GM23338 (cell line): ENCODE data around the gene SCGB1D2.

Experiments used
- EZH2 ChIP-seq: fragments of 200-600 bp; sonication (generic); IDR thresholded peaks from one replicate; pipeline ENCODE4 v1.8.0; 2017; ENCODE audit warnings: antibody characterized with exemption, mild to moderate bottlenecking, low read depth; ENCODE audit not compliant: unreplicated experiment
- EZH2phosphoT487 ChIP-seq: fragments of 200-600 bp; sonication (generic); IDR thresholded peaks from one replicate; pipeline ENCODE4 v1.8.1; 2018; ENCODE audit warnings: antibody characterized with exemption; ENCODE audit not compliant: unreplicated experiment
- JUNB ChIP-seq: IDR thresholded peaks from one replicate; pipeline ENCODE4 v1.6.1; 2016; ENCODE audit warnings: antibody characterized with exemption; ENCODE audit not compliant: unreplicated experiment
- POLR2AphosphoS5 ChIP-seq: IDR thresholded peaks from 2 replicates; pipeline ENCODE4 v1.6.1; 2016; ENCODE audit warnings: antibody characterized with exemption, low read depth
- ZNF331 ChIP-seq: fragments of 250-450 bp; sonication (Bioruptor Pico); IDR thresholded peaks from 2 replicates; pipeline ENCODE4 v1.5.0; 2020; ENCODE audit warnings: low read depth, mild to moderate bottlenecking, moderate library complexity
- TF ChIP-seq, protein P1 (sequence below): IDR thresholded peaks from 2 replicates; pipeline ENCODE4 v1.6.1; 2016; ENCODE audit warnings: antibody characterized with exemption
- TF ChIP-seq, protein P2 (sequence below), 2 experiments: fragments of 200-600 bp in 1 of 2; sonication (generic) in 1 of 2; conservative IDR thresholded peaks; 2 replicates each; pipeline versions ENCODE4 v1.5.1 to v1.6.1; 2016 to 2017; ENCODE audit warnings: antibody characterized with exemption in 2 of 2, low read depth in 2 of 2, mild to moderate bottlenecking in 2 of 2, moderate library complexity in 1 of 2
- TF ChIP-seq, protein P3 (sequence below): IDR thresholded peaks from one replicate; pipeline ENCODE4 v1.6.1; 2018; ENCODE audit warnings: antibody characterized with exemption; ENCODE audit not compliant: unreplicated experiment

DNA sequence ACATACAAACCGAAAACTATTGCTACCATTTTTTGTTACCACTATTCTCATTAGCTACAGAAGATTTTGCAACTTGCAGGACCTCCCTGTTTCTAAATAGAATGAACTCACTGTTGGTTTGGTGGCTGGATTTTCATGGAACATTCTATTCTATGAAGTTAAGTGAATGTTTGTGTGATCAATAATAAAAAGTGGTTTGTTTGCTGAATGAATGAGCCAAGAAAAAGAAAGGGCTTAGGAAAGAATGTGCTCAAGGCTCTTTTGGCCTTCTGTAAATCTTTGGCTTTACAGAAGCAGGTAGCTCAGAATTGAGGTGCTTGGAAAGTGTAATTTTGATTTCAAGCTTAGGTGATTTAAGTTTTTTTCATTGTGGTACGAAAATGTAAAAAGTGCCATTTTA, 5.9 kb upstream of the SCGB1D2 start:
- TF ChIP-seq POLR2AphosphoS5 = no peak
- TF ChIP-seq, protein P1, sequence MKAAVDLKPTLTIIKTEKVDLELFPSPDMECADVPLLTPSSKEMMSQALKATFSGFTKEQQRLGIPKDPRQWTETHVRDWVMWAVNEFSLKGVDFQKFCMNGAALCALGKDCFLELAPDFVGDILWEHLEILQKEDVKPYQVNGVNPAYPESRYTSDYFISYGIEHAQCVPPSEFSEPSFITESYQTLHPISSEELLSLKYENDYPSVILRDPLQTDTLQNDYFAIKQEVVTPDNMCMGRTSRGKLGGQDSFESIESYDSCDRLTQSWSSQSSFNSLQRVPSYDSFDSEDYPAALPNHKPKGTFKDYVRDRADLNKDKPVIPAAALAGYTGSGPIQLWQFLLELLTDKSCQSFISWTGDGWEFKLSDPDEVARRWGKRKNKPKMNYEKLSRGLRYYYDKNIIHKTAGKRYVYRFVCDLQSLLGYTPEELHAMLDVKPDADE = no peak
- TF ChIP-seq, protein P2, sequence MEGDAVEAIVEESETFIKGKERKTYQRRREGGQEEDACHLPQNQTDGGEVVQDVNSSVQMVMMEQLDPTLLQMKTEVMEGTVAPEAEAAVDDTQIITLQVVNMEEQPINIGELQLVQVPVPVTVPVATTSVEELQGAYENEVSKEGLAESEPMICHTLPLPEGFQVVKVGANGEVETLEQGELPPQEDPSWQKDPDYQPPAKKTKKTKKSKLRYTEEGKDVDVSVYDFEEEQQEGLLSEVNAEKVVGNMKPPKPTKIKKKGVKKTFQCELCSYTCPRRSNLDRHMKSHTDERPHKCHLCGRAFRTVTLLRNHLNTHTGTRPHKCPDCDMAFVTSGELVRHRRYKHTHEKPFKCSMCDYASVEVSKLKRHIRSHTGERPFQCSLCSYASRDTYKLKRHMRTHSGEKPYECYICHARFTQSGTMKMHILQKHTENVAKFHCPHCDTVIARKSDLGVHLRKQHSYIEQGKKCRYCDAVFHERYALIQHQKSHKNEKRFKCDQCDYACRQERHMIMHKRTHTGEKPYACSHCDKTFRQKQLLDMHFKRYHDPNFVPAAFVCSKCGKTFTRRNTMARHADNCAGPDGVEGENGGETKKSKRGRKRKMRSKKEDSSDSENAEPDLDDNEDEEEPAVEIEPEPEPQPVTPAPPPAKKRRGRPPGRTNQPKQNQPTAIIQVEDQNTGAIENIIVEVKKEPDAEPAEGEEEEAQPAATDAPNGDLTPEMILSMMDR (conservative IDR thresholded peaks at IDR 0.05; ENCODE audit: low read depth in 2 of 2) = no peak
- no peak for TF ChIP-seq EZH2
- TF ChIP-seq, protein P3, sequence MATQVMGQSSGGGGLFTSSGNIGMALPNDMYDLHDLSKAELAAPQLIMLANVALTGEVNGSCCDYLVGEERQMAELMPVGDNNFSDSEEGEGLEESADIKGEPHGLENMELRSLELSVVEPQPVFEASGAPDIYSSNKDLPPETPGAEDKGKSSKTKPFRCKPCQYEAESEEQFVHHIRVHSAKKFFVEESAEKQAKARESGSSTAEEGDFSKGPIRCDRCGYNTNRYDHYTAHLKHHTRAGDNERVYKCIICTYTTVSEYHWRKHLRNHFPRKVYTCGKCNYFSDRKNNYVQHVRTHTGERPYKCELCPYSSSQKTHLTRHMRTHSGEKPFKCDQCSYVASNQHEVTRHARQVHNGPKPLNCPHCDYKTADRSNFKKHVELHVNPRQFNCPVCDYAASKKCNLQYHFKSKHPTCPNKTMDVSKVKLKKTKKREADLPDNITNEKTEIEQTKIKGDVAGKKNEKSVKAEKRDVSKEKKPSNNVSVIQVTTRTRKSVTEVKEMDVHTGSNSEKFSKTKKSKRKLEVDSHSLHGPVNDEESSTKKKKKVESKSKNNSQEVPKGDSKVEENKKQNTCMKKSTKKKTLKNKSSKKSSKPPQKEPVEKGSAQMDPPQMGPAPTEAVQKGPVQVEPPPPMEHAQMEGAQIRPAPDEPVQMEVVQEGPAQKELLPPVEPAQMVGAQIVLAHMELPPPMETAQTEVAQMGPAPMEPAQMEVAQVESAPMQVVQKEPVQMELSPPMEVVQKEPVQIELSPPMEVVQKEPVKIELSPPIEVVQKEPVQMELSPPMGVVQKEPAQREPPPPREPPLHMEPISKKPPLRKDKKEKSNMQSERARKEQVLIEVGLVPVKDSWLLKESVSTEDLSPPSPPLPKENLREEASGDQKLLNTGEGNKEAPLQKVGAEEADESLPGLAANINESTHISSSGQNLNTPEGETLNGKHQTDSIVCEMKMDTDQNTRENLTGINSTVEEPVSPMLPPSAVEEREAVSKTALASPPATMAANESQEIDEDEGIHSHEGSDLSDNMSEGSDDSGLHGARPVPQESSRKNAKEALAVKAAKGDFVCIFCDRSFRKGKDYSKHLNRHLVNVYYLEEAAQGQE = no peak
- no peak for TF ChIP-seq EZH2phosphoT487
- TF ChIP-seq JUNB = no peak
- no peak for TF ChIP-seq ZNF331 (CRISPR knock-in tag)
